ENCODE data around the gene CNMD.
"Not testable (repeated sequence)": the region's sequence is repeated elsewhere in the genome, so short reads cannot be mapped to it uniquely, and the experiment has no call there.

CNMD gene

DNA sequence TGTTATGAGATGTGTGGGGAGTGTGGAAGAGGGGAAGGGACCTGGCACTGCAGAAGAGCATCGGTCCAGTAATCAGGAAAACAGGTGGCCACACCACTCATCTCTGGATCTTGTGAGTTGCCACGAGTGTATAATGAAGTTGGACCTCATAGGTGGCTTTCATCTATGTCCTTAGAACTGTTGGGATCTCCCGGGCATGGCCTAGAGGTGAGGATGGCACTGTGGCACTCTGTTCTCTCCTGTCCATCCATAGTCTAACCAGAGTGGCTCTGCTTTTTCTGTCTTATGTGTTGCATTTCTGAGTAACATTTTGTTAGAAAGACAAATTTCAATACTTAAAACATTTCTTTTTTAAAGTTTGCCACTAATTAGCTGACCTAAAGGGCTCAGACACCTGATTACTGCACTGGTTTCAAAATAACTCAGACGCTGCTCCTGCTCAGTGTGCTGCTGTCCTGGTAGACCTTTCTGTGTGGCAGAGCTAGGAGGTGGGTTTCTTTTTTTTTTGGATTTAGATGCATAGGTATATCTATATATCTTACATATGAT is 5.5 kb downstream of the CNMD start:
- no peak overlapping the region for H3K27ac ChIP-seq
- TF ChIP-seq, protein P1, sequence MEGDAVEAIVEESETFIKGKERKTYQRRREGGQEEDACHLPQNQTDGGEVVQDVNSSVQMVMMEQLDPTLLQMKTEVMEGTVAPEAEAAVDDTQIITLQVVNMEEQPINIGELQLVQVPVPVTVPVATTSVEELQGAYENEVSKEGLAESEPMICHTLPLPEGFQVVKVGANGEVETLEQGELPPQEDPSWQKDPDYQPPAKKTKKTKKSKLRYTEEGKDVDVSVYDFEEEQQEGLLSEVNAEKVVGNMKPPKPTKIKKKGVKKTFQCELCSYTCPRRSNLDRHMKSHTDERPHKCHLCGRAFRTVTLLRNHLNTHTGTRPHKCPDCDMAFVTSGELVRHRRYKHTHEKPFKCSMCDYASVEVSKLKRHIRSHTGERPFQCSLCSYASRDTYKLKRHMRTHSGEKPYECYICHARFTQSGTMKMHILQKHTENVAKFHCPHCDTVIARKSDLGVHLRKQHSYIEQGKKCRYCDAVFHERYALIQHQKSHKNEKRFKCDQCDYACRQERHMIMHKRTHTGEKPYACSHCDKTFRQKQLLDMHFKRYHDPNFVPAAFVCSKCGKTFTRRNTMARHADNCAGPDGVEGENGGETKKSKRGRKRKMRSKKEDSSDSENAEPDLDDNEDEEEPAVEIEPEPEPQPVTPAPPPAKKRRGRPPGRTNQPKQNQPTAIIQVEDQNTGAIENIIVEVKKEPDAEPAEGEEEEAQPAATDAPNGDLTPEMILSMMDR (IDR thresholded peaks at IDR 0.05) = no peak
- no peak for TF ChIP-seq ZFX (IDR thresholded peaks at IDR 0.05; ENCODE audit: borderline replicate concordance)

DNA sequence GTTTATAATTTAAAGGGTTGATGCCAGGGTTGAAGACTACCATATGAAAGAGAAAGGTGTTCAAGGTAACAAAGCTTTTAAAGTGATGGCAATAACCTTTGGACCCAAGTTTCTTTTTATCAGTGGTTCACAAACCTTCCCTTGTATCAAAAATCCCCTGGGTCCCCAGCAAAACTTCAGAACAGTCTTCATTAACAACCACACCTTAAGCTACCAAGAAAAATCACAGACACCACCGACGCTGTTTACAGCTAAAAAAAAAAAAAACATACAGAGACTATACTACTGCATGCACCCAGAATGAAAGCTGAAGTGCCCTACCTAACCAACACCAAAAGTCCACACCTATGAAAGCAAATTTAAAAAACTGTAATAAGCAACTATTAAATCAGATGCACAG is 13.4 kb downstream of the CNMD start:
- no peak overlapping the region for H3K27ac ChIP-seq
- TF ChIP-seq ZFX (IDR thresholded peaks at IDR 0.05; ENCODE audit: borderline replicate concordance) = no peak
- TF ChIP-seq, protein P1 (IDR thresholded peaks at IDR 0.05) = no peak

DNA sequence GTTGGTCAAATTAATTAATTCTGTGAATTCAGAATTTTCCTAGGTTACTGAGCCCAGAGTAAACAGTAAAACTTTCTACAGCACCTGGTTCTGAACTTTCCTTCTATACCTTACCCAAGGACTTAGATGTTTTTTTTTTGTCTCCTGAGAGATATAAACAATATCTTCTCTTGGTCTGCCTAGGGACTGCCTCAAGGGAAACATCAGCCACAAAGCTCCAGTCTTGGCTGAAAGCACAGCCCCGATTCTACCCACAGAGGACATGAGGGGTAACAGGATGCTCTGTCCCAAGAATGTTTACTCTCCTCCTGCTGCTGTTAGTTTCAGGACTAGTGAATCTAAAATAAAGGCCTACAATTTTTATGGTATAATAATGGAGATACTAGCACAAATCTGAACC is 14.3 kb downstream of the CNMD start:
- no peak overlapping the region for H3K27ac ChIP-seq
- TF ChIP-seq ZFX (IDR thresholded peaks at IDR 0.05; ENCODE audit: borderline replicate concordance) = no peak
- TF ChIP-seq, protein P1 (IDR thresholded peaks at IDR 0.05) = no peak

DNA sequence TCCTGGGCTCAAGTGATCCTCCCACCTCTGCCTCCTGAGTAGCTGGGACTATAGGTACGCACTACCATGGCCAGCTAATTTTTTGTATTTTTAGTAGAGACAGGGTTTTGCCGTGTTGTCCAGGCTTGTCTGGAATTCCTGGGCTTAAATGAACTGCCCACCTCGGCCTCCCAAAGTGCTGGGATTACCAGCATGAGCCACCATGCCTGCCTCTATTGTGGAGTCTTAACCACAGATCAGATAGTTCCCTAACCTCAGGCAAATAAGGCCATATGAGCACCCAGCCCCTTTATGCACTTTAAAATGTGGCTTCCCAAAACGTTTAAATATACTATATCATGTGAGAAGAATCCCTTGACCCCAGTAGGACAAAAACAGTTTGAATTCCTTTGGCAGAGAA is 16.4 kb downstream of the CNMD start:
- H3K27ac ChIP-seq = no peak overlapping the region
- TF ChIP-seq, protein P1 (IDR thresholded peaks at IDR 0.05) = no peak
- TF ChIP-seq ZFX (IDR thresholded peaks at IDR 0.05; ENCODE audit: borderline replicate concordance) = no peak

DNA sequence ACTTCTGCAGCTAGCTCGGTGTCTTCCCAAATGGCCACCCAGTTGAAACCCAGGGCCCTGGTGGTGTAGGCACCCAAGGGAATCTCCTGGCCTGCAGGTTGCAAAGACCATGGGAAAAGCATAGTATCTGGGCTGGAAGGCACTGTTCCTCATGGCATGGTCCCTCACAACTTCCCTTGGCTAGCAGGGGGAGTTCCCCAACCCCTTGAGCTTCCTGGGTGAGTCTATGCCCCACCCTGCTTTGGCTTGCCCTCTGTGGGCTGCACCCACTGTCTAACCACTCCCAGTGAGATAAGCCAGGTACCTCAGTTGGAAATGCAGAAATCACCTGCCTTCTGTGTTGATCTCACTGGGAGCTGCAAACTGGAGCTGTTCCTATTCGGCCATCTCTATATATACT is 18.3 kb downstream of the CNMD start:
- not testable (repeated sequence) for H3K27ac ChIP-seq

DNA sequence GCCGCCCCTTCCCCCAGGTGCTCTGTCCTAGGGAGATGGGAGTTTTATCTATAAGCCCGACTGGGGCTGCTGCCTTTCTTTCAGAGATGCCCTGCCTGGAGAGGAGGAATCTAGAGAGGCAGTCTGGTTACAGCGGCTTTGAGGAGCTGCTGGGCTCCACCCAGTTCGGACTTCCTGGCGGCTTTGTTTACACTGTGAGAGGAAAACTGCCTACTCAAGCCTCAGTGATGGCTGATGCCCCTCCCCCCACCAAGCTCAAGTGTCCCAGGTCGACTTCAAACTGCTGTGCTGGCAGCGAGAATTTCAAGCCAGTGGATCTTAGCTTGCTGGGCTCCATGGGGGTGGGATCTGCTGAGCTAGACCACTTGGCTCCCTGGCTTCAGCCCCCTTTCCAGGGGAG is 18.7 kb downstream of the CNMD start:
- H3K27ac ChIP-seq = not testable (repeated sequence)

DNA sequence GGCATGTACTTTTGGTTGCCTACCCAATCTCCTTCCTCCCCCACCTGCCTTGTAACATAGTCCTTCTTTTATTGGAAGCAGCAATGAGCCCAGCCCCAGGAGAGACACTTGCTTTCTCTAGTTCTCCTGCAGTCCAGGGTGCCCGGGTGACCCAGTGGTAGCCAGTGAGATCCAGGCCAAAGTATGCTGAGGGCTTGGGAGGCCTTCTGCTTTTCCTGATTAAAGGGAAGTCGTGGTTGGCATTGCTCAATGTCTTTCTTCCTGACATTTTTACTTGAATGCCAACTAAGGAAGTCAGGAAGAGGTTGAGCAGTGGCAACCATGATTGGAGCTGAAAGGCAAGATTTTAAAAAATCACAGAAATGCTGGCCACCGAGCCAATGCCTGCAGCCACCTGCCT is 25.7 kb downstream of the CNMD start:
- TF ChIP-seq ZFX (IDR thresholded peaks at IDR 0.05; ENCODE audit: borderline replicate concordance) = no peak
- no peak overlapping the region for H3K27ac ChIP-seq

DNA sequence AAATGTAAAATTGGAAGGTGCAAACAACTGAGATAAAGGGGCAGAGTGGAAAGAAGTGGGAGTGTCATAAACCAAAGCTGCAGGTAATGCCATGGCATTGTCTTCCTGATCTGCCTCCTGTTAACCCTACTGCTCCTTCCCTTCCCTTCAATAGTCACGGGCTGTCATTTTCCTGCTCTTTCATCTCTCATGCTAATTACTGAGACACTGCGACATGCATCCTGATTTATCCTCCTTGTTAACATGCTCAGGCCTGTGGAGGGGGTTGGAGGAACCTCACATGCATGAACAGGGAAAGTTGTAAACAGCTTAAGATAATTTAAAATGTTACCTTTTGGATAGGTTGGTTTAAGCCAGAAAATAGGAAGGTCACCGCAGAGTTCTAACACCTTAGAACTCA is 27.2 kb downstream of the CNMD start:
- no peak for TF ChIP-seq ZFX (IDR thresholded peaks at IDR 0.05; ENCODE audit: borderline replicate concordance)
- TF ChIP-seq, protein P1 (IDR thresholded peaks at IDR 0.05) = no peak
- H3K27ac ChIP-seq = no peak overlapping the region

DNA sequence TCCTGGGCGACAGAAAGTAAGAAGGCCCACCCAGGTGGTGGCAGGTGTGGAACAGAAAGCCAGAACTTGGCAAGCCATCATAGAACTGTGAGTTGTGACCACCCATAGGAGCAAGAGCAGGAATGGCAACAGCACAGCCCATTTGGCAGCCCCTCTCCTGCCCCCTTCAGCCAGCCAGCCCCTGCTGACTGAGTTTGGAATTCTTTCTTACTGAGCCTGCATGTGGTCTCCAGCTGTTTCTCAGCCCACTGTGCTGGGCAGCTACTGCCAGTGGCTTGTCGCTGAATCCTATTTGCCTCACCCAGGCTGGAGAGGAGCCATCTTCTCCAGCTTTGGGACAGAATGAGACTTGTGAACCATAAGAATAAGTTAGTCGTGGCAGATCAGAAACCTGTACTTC is 28.3 kb downstream of the CNMD start:
- H3K27ac ChIP-seq = no peak overlapping the region
- TF ChIP-seq ZFX (IDR thresholded peaks at IDR 0.05; ENCODE audit: borderline replicate concordance) = no peak
- TF ChIP-seq, protein P1 (IDR thresholded peaks at IDR 0.05) = no peak

DNA sequence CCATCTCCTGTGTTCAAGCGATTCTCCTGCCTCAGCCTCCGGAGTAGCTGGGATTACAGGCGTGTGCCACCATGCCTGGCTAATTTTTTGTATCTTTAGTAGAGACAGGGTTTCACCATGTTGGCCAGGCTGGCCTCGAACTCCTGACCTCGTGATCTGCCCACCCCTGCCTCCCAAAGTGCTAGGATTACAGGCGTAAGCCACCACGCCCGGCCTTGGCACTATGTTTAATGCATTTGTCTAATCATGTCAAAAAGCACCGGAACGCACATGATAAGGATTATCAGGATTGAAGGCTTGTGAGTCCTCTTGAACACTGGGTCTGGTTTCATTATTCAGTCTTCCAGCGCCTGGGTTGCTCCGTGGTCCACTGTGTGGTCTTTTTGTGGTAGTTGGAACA is 31.4 kb downstream of the CNMD start:
- H3K27ac ChIP-seq = not testable (repeated sequence)

Data from 22Rv1 (cell line).